GM18909 (cell line): ENCODE results near the gene DAB2IP.

Source experiments
- ATAC-seq: cut with Tn5 transposase; IDR thresholded peaks from one replicate; pipeline ENCODE4 v1.9.1; 2021; ENCODE audit warnings: mild to moderate bottlenecking; ENCODE audit not compliant: unreplicated experiment, poor library complexity

The DAB2IP gene

GRCh38 chr9:121770415-121771273, 119.2 kb downstream of the DAB2IP start:
- ATAC-seq, result no peak

- no peak for ATAC-seq
These were observed 120.0 kb downstream of the DAB2IP start for GRCh38 chr9:121771418-121771817.

GRCh38 chr9:121771851-121772599, 120.6 kb downstream of the DAB2IP start:
- no peak for ATAC-seq

GRCh38 chr9:121772600-121773285, 121.3 kb downstream of the DAB2IP start:
- no peak for ATAC-seq

GRCh38 chr9:121773286-121773953, 122.0 kb downstream of the DAB2IP start:
- no peak for ATAC-seq

- no peak for ATAC-seq
These were observed 122.7 kb downstream of the DAB2IP start for GRCh38 chr9:121773954-121774714.

- ATAC-seq, result no peak
These were observed 123.5 kb downstream of the DAB2IP start for GRCh38 chr9:121774715-121775613.

- ATAC-seq, result no peak
These were observed 124.7 kb downstream of the DAB2IP start for GRCh38 chr9:121776001-121776738.

GRCh38 chr9:121776739-121777637, 125.6 kb downstream of the DAB2IP start:
- ATAC-seq, result no peak

GRCh38 chr9:121778252-121779225, 127.1 kb downstream of the DAB2IP start:
- ATAC-seq, result no peak

GRCh38 chr9:121779381-121780117, 128.1 kb downstream of the DAB2IP start:
- no peak for ATAC-seq

- no peak for ATAC-seq
These were observed 129.0 kb downstream of the DAB2IP start for GRCh38 chr9:121780177-121781040.

GRCh38 chr9:121781145-121781548, 129.7 kb downstream of the DAB2IP start:
- ATAC-seq, result no peak

GRCh38 chr9:121781701-121782464, 130.4 kb downstream of the DAB2IP start:
- ATAC-seq, result no peak
